ENCODE data around the gene CBX6. TPM values are rescaled to one million over a fixed set of nuclear protein-coding genes. Genes with fewer than 3 reads are reported as not detected.

CBX6 gene
- total and polyA plus RNA-seq, 2 of the 8 experiments (the other 6 are each of a cell fraction or from before 2014, with no cell fraction given), result 10.6 to 27.5 TPM

GRCh38 chr22:38841635-38842034, 30.4 kb downstream of the CBX6 start:
- Histone ChIP-seq H2AK5ac (ENCODE audit: low read depth, low read length) (no peak overlapping the region), H4K8ac (ENCODE audit: extremely low read depth, insufficient read depth, low read length) (no peak overlapping the region), H2BK20ac (ENCODE audit: low read length) (no peak overlapping the region), H3K23ac (ENCODE audit: insufficient read length) (no peak overlapping the region), H3K4ac (replicated peaks; ENCODE audit: insufficient read length, low read depth, low read length) (no peak overlapping the region), H4K91ac (replicated peaks; ENCODE audit: insufficient read length, low read length) (no peak overlapping the region), H3K4me3 (ENCODE audit: extremely low read depth in 1 of 4, insufficient read depth in 2 of 4, low read depth in 3 of 4, low read length in 4 of 4) (no peak overlapping the region), H2AFZ (ENCODE audit: low read length) (no peak overlapping the region), H2BK15ac (ENCODE audit: low read length) (no peak overlapping the region), H3K4me2 (ENCODE audit: insufficient read depth in 1 of 2, low read depth in 2 of 2, low read length in 2 of 2) (no peak overlapping the region), H4K20me1 (replicated peaks in 1 of 2; ENCODE audit: control insufficient read depth in 1 of 2, insufficient read depth in 2 of 2, low read length in 2 of 2) (peaks cover 0 to 4% of the 10 kb centered on the region in 2 experiments), H3K79me1 (ENCODE audit: low read depth, low read length) (no peaks in the 10 kb centered on the region), H3K9me3 (ENCODE audit: insufficient read depth in 2 of 2, low read depth in 1 of 2, low read length in 1 of 2) (no peaks in the 10 kb centered on the region), H3K18ac (ENCODE audit: extremely low read depth, low read length) (no peak overlapping the region), H4K5ac (ENCODE audit: insufficient read length, low read depth, low read length) (no peak overlapping the region), H2BK5ac (ENCODE audit: low read depth, low read length) (no peak overlapping the region), H3K36me3 (ENCODE audit: control insufficient read depth in 2 of 4, insufficient read depth in 4 of 4, low read length in 3 of 4) (no peaks in the 10 kb centered on the region), H2BK12ac (ENCODE audit: low read depth, low read length) (no peak overlapping the region), H3K4me1 (replicated peaks in 1 of 4; ENCODE audit: control insufficient read depth in 3 of 4, insufficient read depth in 4 of 4, low read length in 3 of 4) (peaks cover 0 to 6% (median 2%) of the 10 kb centered on the region in 4 experiments; a peak in 4 of 7 replicates), H3K79me2 (ENCODE audit: control insufficient read depth in 1 of 2, insufficient read depth in 2 of 2, low read length in 2 of 2) (no peaks in the 10 kb centered on the region), H3K14ac (ENCODE audit: insufficient read length) (no peak overlapping the region), H3K27ac (ENCODE audit: low read depth, low read length) (no peak overlapping the region), H3K56ac (replicated peaks; ENCODE audit: insufficient read length, low read depth, low read length) (no peak overlapping the region), H2BK120ac (replicated peaks; ENCODE audit: low read depth, low read length) (no peak overlapping the region), H3K27me3 (replicated peaks in 1 of 4; ENCODE audit: control insufficient read depth in 3 of 4, extremely low read depth in 1 of 4, insufficient read depth in 3 of 4, low read length in 3 of 4) (peaks cover 16 to 45% (median 37%) of the 10 kb centered on the region in 4 experiments), H3K9ac (replicated peaks in 1 of 4; ENCODE audit: extremely low read depth in 1 of 4, low read depth in 3 of 4, low read length in 3 of 4) (no peak overlapping the region), H3K23me2 (ENCODE audit: low read depth, low read length) (peaks cover 8% of the 10 kb centered on the region; the same call in 1 of the 2 replicates)
- ChIA-PET CTCF (ENCODE audit: partially characterized antibody) (interaction anchor here (0.9 to 2.1 kb wide), 7 partner anchors 16 to 113 kb away, joined by 3 to 11 read pairs (median 4); no protein-coding TSS in a partner anchor), POLR2A (ENCODE audit: partially characterized antibody) (interaction anchor here (1.1 to 2.2 kb wide), 3 partner anchors 9 to 31 kb away, joined by 3 to 8 read pairs (median 5); partner anchors contain the start of gene CBX6)
- no peak for DNase-seq (ENCODE audit: low read depth in 1 of 2, low spot score in 2 of 2)
- 87% methylated on average over 5 of the region's 5 CpGs; no CpG with 5 or more reads in 1 of the 2 experiments for WGBS, 2 experiments (ENCODE audit: extremely low coverage in 1 of 2, insufficient coverage in 1 of 2, insufficient read length in 1 of 2, insufficient replicate concordance in 2 of 2, low coverage in 1 of 2, low lambda C conversion rate in 2 of 2, missing lambda C conversion rate in 1 of 2)
- no peak for FAIRE-seq
- TF ChIP-seq TBP (IDR thresholded peaks at IDR 0.05; ENCODE audit: low read depth, low read length) (no peak), ATF3 (IDR thresholded peaks at IDR 0.05; ENCODE audit: insufficient read depth, low read depth, low read length) (no peak), EZH2 (IDR thresholded peaks at IDR 0.05; ENCODE audit: low read depth, low read length, severe bottlenecking) (no peak), SAP30 (IDR thresholded peaks at IDR 0.05; ENCODE audit: insufficient read depth, insufficient replicate concordance, low read length) (no peak), FOSL1 (IDR thresholded peaks at IDR 0.05; ENCODE audit: insufficient read depth, low read depth, low read length) (no peak), SIX5 (IDR thresholded peaks at IDR 0.05; ENCODE audit: low read depth, low read length) (no peak), ZNF274 (IDR thresholded peaks at IDR 0.05; ENCODE audit: borderline replicate concordance, extremely low read depth, low read length) (no peak), USF2 (IDR thresholded peaks at IDR 0.05; ENCODE audit: low read length) (no peak), HDAC6 (IDR thresholded peaks at IDR 0.05; ENCODE audit: low read depth, low read length) (no peak), ASH2L (IDR thresholded peaks at IDR 0.05; ENCODE audit: low read length) (no peak)
